Bronchial epithelial cell (primary cell): ENCODE data around the gene FAM3B. TPM values are rescaled to one million over a fixed set of nuclear protein-coding genes. Genes with fewer than 3 reads are reported as not detected.

Experiments
- DNase-seq: peaks from one replicate; pipeline ENCODE4 v3.0.0-alpha.2; 2010; ENCODE audit warnings: low read depth
- FAIRE-seq: peaks from 2 replicates; lab custom pipeline; 2011; peaks lifted over from hg19 to GRCh38; lab: Jason Lieb, UNC
- H3K27me3 ChIP-seq: 2 replicates; pipeline ENCODE4 v1.5.1; 2011; ENCODE audit warnings: low read length; ENCODE audit not compliant: control insufficient read depth, insufficient read depth
- H3K36me3 ChIP-seq: 2 replicates; pipeline ENCODE4 v1.5.1; 2011; ENCODE audit warnings: low read length; ENCODE audit not compliant: control insufficient read depth, insufficient read depth
- H3K4me3 ChIP-seq: 2 replicates; pipeline ENCODE4 v1.5.1; 2011; ENCODE audit warnings: mild to moderate bottlenecking, low read depth, low read length, control low read depth
- total RNA-seq: library from RNA; depleted of rRNA; stranded (reverse); fragments of >200 nt; gene quantifications from 2 replicates; pipeline ENCODE4 v1.2.1, GENCODE V29; 2014
- TF ChIP-seq, protein P1 (sequence below): IDR thresholded peaks from 2 replicates; pipeline ENCODE4 v1.5.1; 2011; ENCODE audit warnings: mild to moderate bottlenecking, moderate library complexity, low read length, control low read depth, inconsistent platforms; ENCODE audit not compliant: insufficient read depth, severe bottlenecking

The FAM3B gene
- total RNA-seq, 1 donor from 2014 or later, result not detected

GRCh38 chr21:41374867-41375533, 58.4 kb downstream of the FAM3B start:
- TF ChIP-seq, protein P1, sequence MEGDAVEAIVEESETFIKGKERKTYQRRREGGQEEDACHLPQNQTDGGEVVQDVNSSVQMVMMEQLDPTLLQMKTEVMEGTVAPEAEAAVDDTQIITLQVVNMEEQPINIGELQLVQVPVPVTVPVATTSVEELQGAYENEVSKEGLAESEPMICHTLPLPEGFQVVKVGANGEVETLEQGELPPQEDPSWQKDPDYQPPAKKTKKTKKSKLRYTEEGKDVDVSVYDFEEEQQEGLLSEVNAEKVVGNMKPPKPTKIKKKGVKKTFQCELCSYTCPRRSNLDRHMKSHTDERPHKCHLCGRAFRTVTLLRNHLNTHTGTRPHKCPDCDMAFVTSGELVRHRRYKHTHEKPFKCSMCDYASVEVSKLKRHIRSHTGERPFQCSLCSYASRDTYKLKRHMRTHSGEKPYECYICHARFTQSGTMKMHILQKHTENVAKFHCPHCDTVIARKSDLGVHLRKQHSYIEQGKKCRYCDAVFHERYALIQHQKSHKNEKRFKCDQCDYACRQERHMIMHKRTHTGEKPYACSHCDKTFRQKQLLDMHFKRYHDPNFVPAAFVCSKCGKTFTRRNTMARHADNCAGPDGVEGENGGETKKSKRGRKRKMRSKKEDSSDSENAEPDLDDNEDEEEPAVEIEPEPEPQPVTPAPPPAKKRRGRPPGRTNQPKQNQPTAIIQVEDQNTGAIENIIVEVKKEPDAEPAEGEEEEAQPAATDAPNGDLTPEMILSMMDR, result no peak
- DNase-seq, result peak; percentile 22
- Histone ChIP-seq H3K4me3 (no peak overlapping the region), H3K27me3 (no peaks in the 10 kb centered on the region), H3K36me3 (no peaks in the 10 kb centered on the region)
- no peak for FAIRE-seq

DNA sequence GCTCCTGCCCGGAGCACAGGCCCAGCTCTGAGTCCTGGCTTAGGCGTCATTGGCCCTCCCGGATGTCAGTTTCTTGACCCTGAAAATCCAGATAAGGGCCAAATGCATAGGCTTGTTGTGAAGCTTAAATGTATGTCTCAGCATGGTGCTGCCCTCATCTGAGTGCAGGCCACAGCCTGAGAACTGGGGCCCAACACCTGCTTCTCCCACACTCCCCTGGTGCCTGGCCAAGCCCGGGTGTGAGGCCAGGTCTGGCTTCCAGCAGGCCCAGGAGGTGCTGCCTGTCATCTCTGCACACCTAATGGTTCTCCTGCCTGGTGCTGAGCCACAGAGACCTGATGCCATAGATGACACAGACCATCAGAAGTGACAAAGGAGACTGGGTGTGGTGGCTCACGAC, 59.3 kb downstream of the FAM3B start:
- no peaks in the 10 kb centered on the region for H3K36me3 ChIP-seq
- H3K27me3 ChIP-seq, result no peaks in the 10 kb centered on the region
- no peak for DNase-seq
- TF ChIP-seq, protein P1, result no peak
- H3K4me3 ChIP-seq, result no peak overlapping the region
- FAIRE-seq, result no peak

- DNase-seq, result no peak
- no peaks in the 10 kb centered on the region for H3K27me3 ChIP-seq
- TF ChIP-seq, protein P1, result no peak
- FAIRE-seq, result no peak
- H3K4me3 ChIP-seq, result no peak overlapping the region
- H3K36me3 ChIP-seq, result no peaks in the 10 kb centered on the region
Observed at GRCh38 chr21:41377715-41378114, 61.1 kb downstream of the FAM3B start.

DNA sequence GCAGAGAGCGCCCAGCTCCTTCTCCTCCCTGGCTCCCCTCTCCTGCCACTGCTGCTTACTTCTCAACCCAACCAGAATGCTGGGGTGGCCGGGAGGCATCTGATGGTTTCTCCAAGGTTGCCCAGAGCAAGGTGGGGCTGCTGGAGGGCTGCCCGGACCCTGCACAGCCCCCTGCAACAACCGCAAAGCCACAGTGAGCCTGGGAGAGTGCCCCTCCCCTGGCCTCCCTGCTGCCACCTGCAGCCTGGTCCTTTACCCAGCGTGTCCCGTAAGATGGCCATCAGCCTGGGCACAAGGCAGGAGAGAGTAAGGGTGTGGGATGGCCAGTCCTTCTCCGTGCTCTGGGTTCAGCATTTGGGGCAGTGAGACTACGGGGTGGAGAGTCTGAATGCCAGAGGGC, 62.2 kb downstream of the FAM3B start:
- no peaks in the 10 kb centered on the region for H3K36me3 ChIP-seq
- no peak overlapping the region for H3K4me3 ChIP-seq
- FAIRE-seq (no peak), DNase-seq (no peak)
- no peaks in the 10 kb centered on the region for H3K27me3 ChIP-seq
- TF ChIP-seq, protein P1, result no peak

GRCh38 chr21:41379901-41380300, 63.3 kb downstream of the FAM3B start:
- Histone ChIP-seq H3K4me3 (no peak overlapping the region), H3K27me3 (no peaks in the 10 kb centered on the region), H3K36me3 (no peaks in the 10 kb centered on the region)
- FAIRE-seq, result no peak
- DNase-seq, result no peak
- TF ChIP-seq, protein P1, result no peak

GRCh38 chr21:41381731-41382130, 65.1 kb downstream of the FAM3B start:
- FAIRE-seq (no peak), DNase-seq (no peak)
- TF ChIP-seq, protein P1, result no peak
- no peaks in the 10 kb centered on the region for H3K36me3 ChIP-seq
- H3K4me3 ChIP-seq, result no peak overlapping the region
- no peaks in the 10 kb centered on the region for H3K27me3 ChIP-seq
